GM06990 (cell line): Measurements from ENCODE around the gene PTPN14.

ENCODE experiments used
- DNase-seq: peaks from one replicate; pipeline ENCODE4 v3.0.0-alpha.2; 2011; ENCODE audit not compliant: insufficient read length; ENCODE audit errors: extremely low read depth
- H3K27me3 ChIP-seq: replicated peaks from 2 replicates; pipeline ENCODE4 v1.6.0; 2011; ENCODE audit warnings: low read length; ENCODE audit not compliant: control insufficient read depth, insufficient read depth
- H3K36me3 ChIP-seq: 2 replicates; pipeline ENCODE4 v1.5.1; 2011; ENCODE audit warnings: low read length; ENCODE audit not compliant: control insufficient read depth, insufficient read depth
- H3K4me3 ChIP-seq: replicated peaks from 2 replicates; pipeline ENCODE4 v1.5.1; 2011; ENCODE audit warnings: low read depth, mild to moderate bottlenecking, control low read depth, low read length
- TF ChIP-seq, protein P1 (sequence below): IDR thresholded peaks from 2 replicates; pipeline ENCODE4 v1.5.1; 2011; ENCODE audit warnings: low read length, control low read depth, mild to moderate bottlenecking, inconsistent platforms; ENCODE audit not compliant: insufficient read depth, poor library complexity, severe bottlenecking

Gene PTPN14

GRCh38 chr1:214462882-214463281 lies 88.5 kb downstream of the PTPN14 start:
- TF ChIP-seq, protein P1, sequence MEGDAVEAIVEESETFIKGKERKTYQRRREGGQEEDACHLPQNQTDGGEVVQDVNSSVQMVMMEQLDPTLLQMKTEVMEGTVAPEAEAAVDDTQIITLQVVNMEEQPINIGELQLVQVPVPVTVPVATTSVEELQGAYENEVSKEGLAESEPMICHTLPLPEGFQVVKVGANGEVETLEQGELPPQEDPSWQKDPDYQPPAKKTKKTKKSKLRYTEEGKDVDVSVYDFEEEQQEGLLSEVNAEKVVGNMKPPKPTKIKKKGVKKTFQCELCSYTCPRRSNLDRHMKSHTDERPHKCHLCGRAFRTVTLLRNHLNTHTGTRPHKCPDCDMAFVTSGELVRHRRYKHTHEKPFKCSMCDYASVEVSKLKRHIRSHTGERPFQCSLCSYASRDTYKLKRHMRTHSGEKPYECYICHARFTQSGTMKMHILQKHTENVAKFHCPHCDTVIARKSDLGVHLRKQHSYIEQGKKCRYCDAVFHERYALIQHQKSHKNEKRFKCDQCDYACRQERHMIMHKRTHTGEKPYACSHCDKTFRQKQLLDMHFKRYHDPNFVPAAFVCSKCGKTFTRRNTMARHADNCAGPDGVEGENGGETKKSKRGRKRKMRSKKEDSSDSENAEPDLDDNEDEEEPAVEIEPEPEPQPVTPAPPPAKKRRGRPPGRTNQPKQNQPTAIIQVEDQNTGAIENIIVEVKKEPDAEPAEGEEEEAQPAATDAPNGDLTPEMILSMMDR: no peak
- Histone ChIP-seq H3K4me3 (no peak overlapping the region), H3K36me3 (no peaks in the 10 kb centered on the region), H3K27me3 (no peaks in the 10 kb centered on the region; the same call in 1 of the 2 replicates)
- DNase-seq: no peak

DNA sequence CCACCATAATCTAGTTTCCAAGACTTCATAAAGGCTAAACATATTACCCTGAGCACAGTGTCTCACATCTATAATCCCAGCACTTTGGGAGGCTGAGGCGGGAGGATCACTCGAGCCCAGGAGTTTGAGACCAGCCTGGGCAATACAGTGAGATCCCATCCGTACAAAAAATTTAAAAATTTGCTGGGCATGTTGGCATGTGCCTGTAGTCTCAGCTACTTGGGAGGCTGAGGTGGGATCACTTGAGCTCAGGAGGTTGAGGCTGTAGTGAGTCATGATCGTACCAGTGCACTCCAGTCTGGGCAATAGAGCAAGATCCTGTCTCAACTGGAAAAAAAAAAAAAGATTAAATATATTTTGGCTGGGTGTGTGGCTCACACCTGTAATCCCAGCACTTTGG lies 90.1 kb downstream of the PTPN14 start:
- Histone ChIP-seq H3K36me3 (no peaks in the 10 kb centered on the region), H3K4me3 (no peak overlapping the region), H3K27me3 (no peaks in the 10 kb centered on the region; the same call in 1 of the 2 replicates)
- DNase-seq: no peak
- TF ChIP-seq, protein P1: no peak

- no peak for DNase-seq
- TF ChIP-seq, protein P1: no peak
- H3K4me3 ChIP-seq: no peak overlapping the region
- no peaks in the 10 kb centered on the region for H3K36me3 ChIP-seq
- no peaks in the 10 kb centered on the region; the same call in 1 of the 2 replicates for H3K27me3 ChIP-seq
Observed at GRCh38 chr1:214460304-214460916, 91.0 kb downstream of the PTPN14 start.

- no peaks in the 10 kb centered on the region; the same call in 1 of the 2 replicates for H3K27me3 ChIP-seq
- TF ChIP-seq, protein P1: no peak
- no peak for DNase-seq
- H3K36me3 ChIP-seq: no peaks in the 10 kb centered on the region
- no peak overlapping the region for H3K4me3 ChIP-seq
Observed at GRCh38 chr1:214459895-214460294, 91.5 kb downstream of the PTPN14 start.

DNA sequence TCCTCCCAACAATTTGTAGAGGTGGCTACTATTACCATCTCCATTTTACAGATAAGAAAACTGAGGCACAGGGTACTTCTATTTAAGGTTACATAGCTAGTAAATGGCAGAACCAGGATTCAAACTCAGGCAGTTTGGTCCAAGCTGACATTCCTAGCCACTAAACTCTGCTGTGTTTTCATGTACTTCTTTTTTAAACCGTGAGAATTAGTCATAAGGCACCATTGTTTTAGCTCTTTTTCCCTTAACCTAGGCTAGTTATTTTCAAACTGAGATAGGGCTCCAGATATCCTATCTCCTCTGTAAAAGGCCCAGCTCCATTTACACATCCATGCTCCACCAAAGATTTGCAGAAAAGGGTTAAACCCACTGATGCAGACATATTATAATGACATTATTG lies 92.9 kb downstream of the PTPN14 start:
- no peak for DNase-seq
- TF ChIP-seq, protein P1: no peak
- H3K27me3 ChIP-seq: no peaks in the 10 kb centered on the region; the same call in 1 of the 2 replicates

More for the DNA sequence above, 92.9 kb downstream of the PTPN14 start:
- Histone ChIP-seq H3K4me3 (no peak overlapping the region), H3K36me3 (no peaks in the 10 kb centered on the region)
